Gastrocnemius medialis (tissue), 4 donors: Measurements from ENCODE around the gene ARHGAP40.

ENCODE experiments used
- POLR2A ChIP-seq, 2 donors: fragments of 450-650 bp; IDR thresholded peaks; one replicate each; pipeline ENCODE4 v1.6.1; 2017; ENCODE audit warnings: antibody characterized with exemption in 2 of 2, mild to moderate bottlenecking in 2 of 2, moderate library complexity in 2 of 2
- TF ChIP-seq, protein P1 (sequence below), 5 experiments: fragments of 450-650 bp in 3 of 5; fragments of 200-600 bp in 2 of 5; sonication (generic) in 2 of 5; IDR thresholded peaks in 4 of 5; conservative IDR thresholded peaks in 1 of 5; 1 replicate in 4 of 5; 2 replicates in 1 of 5; pipeline ENCODE4 v1.5.1; 2016 to 2019; ENCODE audit warnings: antibody characterized with exemption in 5 of 5, mild to moderate bottlenecking in 3 of 5, moderate library complexity in 3 of 5

DNA sequence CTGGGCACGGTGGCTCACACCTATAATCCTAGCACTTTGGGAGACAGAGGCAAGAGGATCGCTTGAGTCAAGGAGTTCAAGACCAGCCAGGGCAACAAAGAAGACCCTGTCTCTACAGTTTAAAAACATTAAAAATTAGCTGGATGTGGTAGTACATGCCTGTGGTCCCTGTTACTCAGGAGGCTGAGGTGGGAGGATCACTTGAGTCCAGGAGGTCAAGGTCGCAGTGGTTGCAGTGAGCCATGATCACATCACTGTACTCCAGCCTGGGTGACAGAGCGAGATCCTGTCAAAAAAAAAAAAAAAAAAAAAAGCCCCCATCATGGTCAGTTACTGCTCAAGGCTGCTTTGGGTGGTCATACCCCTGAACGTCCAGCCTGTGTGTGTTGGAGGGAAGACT lies 55.8 kb downstream of the ARHGAP40 start:
- TF ChIP-seq, protein P1, sequence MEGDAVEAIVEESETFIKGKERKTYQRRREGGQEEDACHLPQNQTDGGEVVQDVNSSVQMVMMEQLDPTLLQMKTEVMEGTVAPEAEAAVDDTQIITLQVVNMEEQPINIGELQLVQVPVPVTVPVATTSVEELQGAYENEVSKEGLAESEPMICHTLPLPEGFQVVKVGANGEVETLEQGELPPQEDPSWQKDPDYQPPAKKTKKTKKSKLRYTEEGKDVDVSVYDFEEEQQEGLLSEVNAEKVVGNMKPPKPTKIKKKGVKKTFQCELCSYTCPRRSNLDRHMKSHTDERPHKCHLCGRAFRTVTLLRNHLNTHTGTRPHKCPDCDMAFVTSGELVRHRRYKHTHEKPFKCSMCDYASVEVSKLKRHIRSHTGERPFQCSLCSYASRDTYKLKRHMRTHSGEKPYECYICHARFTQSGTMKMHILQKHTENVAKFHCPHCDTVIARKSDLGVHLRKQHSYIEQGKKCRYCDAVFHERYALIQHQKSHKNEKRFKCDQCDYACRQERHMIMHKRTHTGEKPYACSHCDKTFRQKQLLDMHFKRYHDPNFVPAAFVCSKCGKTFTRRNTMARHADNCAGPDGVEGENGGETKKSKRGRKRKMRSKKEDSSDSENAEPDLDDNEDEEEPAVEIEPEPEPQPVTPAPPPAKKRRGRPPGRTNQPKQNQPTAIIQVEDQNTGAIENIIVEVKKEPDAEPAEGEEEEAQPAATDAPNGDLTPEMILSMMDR (IDR thresholded peaks at IDR 0.05 in 4 of 5, conservative IDR thresholded peaks at IDR 0.05 in 1 of 5) = no peak
- TF ChIP-seq POLR2A (IDR thresholded peaks at IDR 0.05) = no peak
